ENCODE data around the gene COL18A1.

Gene COL18A1

DNA sequence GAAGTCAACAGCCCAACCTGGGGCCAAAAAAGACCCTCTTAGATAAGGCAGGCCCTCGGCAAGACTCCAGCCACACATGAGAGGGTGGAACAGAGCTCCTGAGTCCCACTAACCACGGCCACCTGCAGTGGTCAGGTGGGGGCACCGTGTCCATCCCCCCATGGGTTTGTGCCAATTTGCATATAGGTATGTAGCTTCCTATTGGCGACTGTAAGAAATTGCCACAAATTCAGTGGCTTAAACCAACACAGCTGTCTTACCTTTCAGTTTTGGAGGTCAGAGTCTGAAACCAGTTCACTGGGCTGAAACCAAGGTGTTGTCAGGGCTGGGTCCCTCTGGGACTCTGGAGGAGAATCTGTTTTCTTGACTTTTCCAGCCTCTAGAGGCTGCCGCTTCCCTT lies 59.3 kb downstream of the COL18A1 start:
- H3K27me3 ChIP-seq (replicated peaks; ENCODE audit: control insufficient read depth, insufficient read depth, low read length, poor library complexity, severe bottlenecking) = no peaks in the 10 kb centered on the region
- H3K27ac ChIP-seq (ENCODE audit: insufficient read depth, low read length, poor library complexity, severe bottlenecking) = no peak overlapping the region
- no peaks in the 10 kb centered on the region for H3K4me1 ChIP-seq (ENCODE audit: control insufficient read depth, insufficient read depth, low read length, poor library complexity, severe bottlenecking)
- H3K36me3 ChIP-seq (ENCODE audit: control insufficient read depth, insufficient read depth, low read length) = no peaks in the 10 kb centered on the region
- no peak overlapping the region for H3K4me3 ChIP-seq (ENCODE audit: insufficient read depth, low read depth, low read length, poor library complexity, severe bottlenecking)
- no peak for DNase-seq
- no peaks in the 10 kb centered on the region for H3K9me3 ChIP-seq (ENCODE audit: control insufficient read depth, low read length)

DNA sequence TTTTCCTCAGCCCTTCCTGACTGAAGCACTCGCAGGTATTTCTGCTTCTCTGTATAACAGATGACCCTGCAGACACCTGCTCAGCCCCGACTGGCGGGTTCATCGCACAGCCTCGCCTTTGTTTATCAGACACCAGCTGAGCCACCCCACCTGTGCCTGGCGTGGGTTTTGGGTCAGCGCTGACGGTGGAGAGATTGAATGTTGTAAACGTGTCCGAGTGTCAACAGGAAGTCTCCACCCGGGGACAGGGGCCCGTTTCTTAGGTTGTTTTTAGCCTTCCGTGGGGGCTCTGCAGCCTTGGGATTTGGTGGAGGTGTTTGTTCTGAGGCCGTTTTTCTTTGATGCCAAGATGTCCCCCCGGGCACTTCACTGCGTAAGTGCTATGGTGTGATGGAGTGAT lies 60.1 kb downstream of the COL18A1 start:
- no peaks in the 10 kb centered on the region for H3K36me3 ChIP-seq (ENCODE audit: control insufficient read depth, insufficient read depth, low read length)

DNA sequence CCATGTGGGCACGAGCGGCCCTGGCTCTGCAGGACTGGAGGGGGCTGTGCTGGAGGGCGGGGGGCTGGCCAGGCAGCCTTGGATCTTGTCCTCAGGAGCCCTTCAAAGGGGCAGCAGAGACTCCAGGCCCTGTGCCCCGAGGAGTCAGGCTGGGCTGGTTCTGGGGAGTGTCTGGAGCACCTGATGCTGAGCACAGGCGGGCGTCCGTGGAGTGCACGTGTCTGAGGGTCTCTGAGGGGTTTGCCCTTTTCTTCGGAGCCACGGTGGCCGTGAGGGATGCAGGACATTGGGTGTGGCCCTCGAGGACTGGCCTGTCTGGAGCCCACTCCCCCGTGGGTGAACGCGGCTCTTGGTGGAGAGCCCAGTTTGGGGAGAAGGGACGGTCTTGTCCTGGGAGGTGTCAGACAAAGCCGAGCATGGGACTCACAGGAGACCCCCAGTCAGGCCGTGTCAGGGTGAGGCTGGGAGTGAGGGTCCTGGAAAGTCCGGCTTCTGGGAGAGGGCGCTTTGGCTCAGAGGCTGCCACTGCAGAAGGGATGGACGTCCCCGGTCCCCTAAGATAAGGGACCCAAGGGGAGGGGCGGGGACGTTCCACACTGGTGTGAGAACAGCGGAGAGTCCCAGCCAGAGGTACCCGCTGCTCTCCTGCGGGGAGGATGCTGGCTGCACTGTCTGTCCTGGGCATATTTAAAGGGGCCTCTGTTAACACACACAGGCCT lies 60.8 kb downstream of the COL18A1 start:
- Histone ChIP-seq H3K4me1 (ENCODE audit: control insufficient read depth, insufficient read depth, low read length, poor library complexity, severe bottlenecking) (no peaks in the 10 kb centered on the region), H3K27ac (ENCODE audit: insufficient read depth, low read length, poor library complexity, severe bottlenecking) (no peak overlapping the region), H3K27me3 (replicated peaks; ENCODE audit: control insufficient read depth, insufficient read depth, low read length, poor library complexity, severe bottlenecking) (no peaks in the 10 kb centered on the region)

More for the DNA sequence above, 60.1 kb downstream of the COL18A1 start:
- H3K27ac ChIP-seq (ENCODE audit: insufficient read depth, low read length, poor library complexity, severe bottlenecking) = no peak overlapping the region
- H3K4me3 ChIP-seq (ENCODE audit: insufficient read depth, low read depth, low read length, poor library complexity, severe bottlenecking) = no peak overlapping the region
- no peaks in the 10 kb centered on the region for H3K27me3 ChIP-seq (replicated peaks; ENCODE audit: control insufficient read depth, insufficient read depth, low read length, poor library complexity, severe bottlenecking)
- DNase-seq = no peak
- no peaks in the 10 kb centered on the region for H3K9me3 ChIP-seq (ENCODE audit: control insufficient read depth, low read length)
- no peaks in the 10 kb centered on the region for H3K4me1 ChIP-seq (ENCODE audit: control insufficient read depth, insufficient read depth, low read length, poor library complexity, severe bottlenecking)

DNA sequence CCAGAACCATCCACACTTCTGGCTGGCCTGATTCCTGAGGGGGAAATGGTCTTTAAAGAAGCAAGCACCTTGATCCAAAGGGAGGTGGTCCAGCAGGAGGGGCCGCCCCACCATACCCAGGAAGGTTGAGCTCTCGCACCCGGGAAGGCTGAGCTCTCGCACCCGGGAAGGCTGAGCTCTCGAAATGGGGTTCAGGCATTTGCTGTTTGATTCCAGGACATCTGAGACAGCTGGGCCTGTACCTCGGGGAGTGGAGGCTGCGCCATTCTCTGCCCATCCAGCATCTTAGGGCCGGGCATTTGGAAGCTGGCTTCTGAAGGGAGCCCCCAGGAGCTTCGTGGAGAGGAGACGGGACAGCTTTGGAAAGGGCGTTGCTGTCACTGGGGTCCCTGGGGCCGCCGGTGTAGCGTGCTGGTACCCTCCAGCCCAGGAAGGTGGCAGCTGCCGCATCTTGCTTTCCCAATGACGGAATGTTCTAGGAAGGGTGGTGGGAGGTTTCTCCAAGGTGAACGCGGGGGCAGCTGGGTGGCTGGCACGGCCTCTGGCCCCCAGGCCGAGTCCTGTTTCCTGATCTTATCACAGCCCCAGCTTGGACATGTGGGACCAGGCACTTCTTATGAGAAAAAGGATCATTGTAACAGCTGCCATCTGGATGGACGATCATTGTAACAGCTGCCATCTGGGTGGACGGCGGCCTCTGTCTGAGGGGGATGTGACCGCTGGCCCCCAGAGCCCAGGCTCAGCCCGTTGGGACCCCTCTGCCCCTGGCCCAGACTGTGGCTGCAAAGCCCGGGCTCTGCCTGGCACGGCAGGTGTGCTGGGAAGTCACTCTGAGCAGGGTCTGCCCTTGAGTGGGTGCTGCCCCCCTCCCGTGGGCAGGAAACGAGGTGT lies 61.6 kb downstream of the COL18A1 start:
- no peak overlapping the region for H3K27ac ChIP-seq (ENCODE audit: insufficient read depth, low read length, poor library complexity, severe bottlenecking)

More for the DNA sequence above, 60.8 kb downstream of the COL18A1 start:
- Histone ChIP-seq H3K36me3 (ENCODE audit: control insufficient read depth, insufficient read depth, low read length) (no peaks in the 10 kb centered on the region), H3K4me3 (ENCODE audit: insufficient read depth, low read depth, low read length, poor library complexity, severe bottlenecking) (no peak overlapping the region), H3K9me3 (ENCODE audit: control insufficient read depth, low read length) (no peaks in the 10 kb centered on the region)
- no peak for DNase-seq

DNA sequence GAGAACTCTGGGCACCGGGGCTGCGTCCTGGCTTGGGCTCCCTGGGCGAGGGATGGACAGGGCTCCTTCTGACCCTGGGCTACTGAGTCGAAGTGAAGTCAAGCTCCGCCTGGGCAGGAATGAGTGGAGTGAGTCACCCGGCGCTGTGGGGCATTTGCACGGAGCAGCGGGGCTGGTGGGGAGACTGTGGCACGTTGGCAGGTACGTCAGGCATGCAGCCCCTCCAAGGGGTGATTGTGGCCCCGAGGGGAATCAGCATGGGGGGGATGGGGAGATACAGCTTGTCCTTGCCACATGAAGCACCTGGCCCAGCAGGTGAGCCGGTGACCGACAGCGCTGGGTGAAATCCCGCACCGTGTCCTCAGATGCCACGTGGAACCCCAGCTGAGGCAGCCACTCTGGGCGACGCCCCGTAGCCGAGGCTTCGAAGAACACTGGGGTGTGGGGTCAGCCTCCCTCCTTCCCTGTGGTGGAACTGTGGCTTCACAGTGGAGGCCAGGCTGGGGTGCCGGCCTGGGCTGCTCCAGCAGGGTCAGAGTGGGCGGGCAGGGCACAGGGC lies 62.3 kb downstream of the COL18A1 start:
- H3K27me3 ChIP-seq (replicated peaks; ENCODE audit: control insufficient read depth, insufficient read depth, low read length, poor library complexity, severe bottlenecking) = no peaks in the 10 kb centered on the region
- no peak for DNase-seq
- no peak overlapping the region for H3K27ac ChIP-seq (ENCODE audit: insufficient read depth, low read length, poor library complexity, severe bottlenecking)
- no peaks in the 10 kb centered on the region for H3K9me3 ChIP-seq (ENCODE audit: control insufficient read depth, low read length)
- no peaks in the 10 kb centered on the region for H3K36me3 ChIP-seq (ENCODE audit: control insufficient read depth, insufficient read depth, low read length)
- no peak overlapping the region for H3K4me3 ChIP-seq (ENCODE audit: insufficient read depth, low read depth, low read length, poor library complexity, severe bottlenecking)
- H3K4me1 ChIP-seq (ENCODE audit: control insufficient read depth, insufficient read depth, low read length, poor library complexity, severe bottlenecking) = peaks cover 6% of the 10 kb centered on the region

More for the DNA sequence above, 61.6 kb downstream of the COL18A1 start:
- Histone ChIP-seq H3K9me3 (ENCODE audit: control insufficient read depth, low read length) (no peaks in the 10 kb centered on the region), H3K27me3 (replicated peaks; ENCODE audit: control insufficient read depth, insufficient read depth, low read length, poor library complexity, severe bottlenecking) (no peaks in the 10 kb centered on the region), H3K36me3 (ENCODE audit: control insufficient read depth, insufficient read depth, low read length) (no peaks in the 10 kb centered on the region), H3K4me3 (ENCODE audit: insufficient read depth, low read depth, low read length, poor library complexity, severe bottlenecking) (no peak overlapping the region), H3K4me1 (ENCODE audit: control insufficient read depth, insufficient read depth, low read length, poor library complexity, severe bottlenecking) (peaks cover 6% of the 10 kb centered on the region)
- no peak for DNase-seq

DNA sequence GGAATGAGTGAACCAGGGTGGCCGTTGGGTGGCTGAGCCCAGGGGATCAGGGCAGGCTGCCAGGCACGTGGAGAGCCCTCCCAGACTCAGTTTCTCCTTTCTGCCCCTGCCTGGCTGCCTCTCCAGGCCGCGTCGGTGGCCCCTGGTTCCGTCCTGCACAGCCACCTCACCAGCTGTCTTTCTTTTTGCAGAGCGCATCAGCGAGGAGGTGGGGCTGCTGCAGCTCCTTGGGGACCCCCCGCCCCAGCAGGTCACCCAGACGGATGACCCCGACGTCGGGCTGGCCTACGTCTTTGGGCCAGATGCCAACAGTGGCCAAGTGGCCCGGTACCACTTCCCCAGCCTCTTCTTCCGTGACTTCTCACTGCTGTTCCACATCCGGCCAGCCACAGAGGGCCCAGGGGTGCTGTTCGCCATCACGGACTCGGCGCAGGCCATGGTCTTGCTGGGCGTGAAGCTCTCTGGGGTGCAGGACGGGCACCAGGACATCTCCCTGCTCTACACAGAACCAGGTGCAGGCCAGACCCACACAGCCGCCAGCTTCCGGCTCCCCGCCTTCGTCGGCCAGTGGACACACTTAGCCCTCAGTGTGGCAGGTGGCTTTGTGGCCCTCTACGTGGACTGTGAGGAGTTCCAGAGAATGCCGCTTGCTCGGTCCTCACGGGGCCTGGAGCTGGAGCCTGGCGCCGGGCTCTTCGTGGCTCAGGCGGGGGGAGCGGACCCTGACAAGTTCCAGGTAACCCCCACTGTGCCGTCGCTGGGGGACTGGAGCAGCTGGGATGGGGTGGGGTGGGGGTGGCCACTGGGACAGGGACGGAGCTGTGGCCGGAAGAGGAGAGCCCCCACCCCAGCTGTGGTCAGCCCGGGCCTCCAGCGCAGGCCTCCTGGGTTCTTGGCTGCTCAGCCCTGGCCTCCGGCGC lies 63.3 kb downstream of the COL18A1 start:
- DNase-seq = no peak
- Histone ChIP-seq H3K9me3 (ENCODE audit: control insufficient read depth, low read length) (no peaks in the 10 kb centered on the region), H3K36me3 (ENCODE audit: control insufficient read depth, insufficient read depth, low read length) (no peaks in the 10 kb centered on the region), H3K27me3 (replicated peaks; ENCODE audit: control insufficient read depth, insufficient read depth, low read length, poor library complexity, severe bottlenecking) (no peaks in the 10 kb centered on the region), H3K4me1 (ENCODE audit: control insufficient read depth, insufficient read depth, low read length, poor library complexity, severe bottlenecking) (peaks cover 6% of the 10 kb centered on the region), H3K4me3 (ENCODE audit: insufficient read depth, low read depth, low read length, poor library complexity, severe bottlenecking) (no peak overlapping the region), H3K27ac (ENCODE audit: insufficient read depth, low read length, poor library complexity, severe bottlenecking) (no peak overlapping the region)

DNA sequence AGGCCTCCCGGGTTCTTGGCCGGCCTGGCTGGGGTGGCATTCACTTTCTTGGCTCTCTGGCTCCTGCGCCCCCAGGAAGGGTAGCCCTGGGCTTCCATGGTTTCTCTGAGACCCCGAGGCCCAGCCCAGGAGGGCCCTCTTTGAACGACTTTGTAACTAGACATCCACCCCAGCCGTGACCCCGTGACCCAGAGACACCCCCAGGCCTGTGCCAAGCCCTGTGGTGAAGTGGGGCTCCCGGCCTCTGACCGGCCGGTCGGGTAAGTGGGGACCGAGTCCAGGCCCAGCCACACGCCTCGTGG lies 64.0 kb downstream of the COL18A1 start:
- H3K27ac ChIP-seq (ENCODE audit: insufficient read depth, low read length, poor library complexity, severe bottlenecking) = no peak overlapping the region
- no peak overlapping the region for H3K4me3 ChIP-seq (ENCODE audit: insufficient read depth, low read depth, low read length, poor library complexity, severe bottlenecking)
- no peaks in the 10 kb centered on the region for H3K36me3 ChIP-seq (ENCODE audit: control insufficient read depth, insufficient read depth, low read length)
- H3K9me3 ChIP-seq (ENCODE audit: control insufficient read depth, low read length) = no peaks in the 10 kb centered on the region
- no peak for DNase-seq
- H3K27me3 ChIP-seq (replicated peaks; ENCODE audit: control insufficient read depth, insufficient read depth, low read length, poor library complexity, severe bottlenecking) = no peaks in the 10 kb centered on the region
- H3K4me1 ChIP-seq (ENCODE audit: control insufficient read depth, insufficient read depth, low read length, poor library complexity, severe bottlenecking) = peaks cover 6% of the 10 kb centered on the region

DNA sequence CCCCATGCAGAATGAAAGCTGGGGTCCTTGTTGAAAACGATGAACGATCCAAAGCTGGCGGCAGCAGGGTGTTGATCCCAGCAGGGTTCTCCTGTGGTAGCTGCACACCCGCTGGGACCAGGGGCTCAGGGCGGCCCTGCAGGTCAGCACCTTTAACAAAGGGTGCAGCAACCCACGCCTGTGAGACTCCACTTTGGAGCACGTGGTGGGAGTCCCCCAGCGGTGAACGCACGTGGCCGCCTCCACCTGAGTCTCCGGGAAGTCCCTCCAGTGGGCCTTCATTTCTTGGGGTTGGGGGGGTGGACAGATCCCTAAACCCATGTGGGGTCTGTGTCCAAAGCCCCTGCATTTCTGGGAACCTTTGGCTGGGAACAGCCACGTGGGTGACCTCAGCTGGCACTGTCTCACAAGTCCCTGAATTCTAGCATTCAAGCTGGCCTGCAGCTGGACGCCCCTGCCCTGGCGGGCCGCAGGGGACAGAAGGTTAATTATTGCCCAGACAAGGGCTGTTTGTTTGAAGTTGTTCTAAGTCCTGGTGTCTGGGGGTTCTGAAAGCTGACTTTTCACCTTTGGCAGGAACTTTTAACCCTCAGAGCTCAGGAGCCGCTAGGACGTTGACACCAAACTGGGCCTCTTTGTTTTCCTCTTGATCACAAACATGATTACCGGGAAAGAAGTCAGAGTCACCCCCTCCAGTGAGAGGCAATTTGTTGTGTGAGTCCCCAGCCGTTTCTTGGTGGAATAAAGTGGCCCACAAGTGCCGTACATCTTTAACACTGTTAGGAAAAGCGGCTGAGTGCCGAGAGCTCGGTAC lies 64.5 kb downstream of the COL18A1 start:
- no peaks in the 10 kb centered on the region for H3K9me3 ChIP-seq (ENCODE audit: control insufficient read depth, low read length)
- H3K4me3 ChIP-seq (ENCODE audit: insufficient read depth, low read depth, low read length, poor library complexity, severe bottlenecking) = no peak overlapping the region
- no peak overlapping the region for H3K27ac ChIP-seq (ENCODE audit: insufficient read depth, low read length, poor library complexity, severe bottlenecking)
- no peaks in the 10 kb centered on the region for H3K36me3 ChIP-seq (ENCODE audit: control insufficient read depth, insufficient read depth, low read length)
- H3K27me3 ChIP-seq (replicated peaks; ENCODE audit: control insufficient read depth, insufficient read depth, low read length, poor library complexity, severe bottlenecking) = no peaks in the 10 kb centered on the region
- H3K4me1 ChIP-seq (ENCODE audit: control insufficient read depth, insufficient read depth, low read length, poor library complexity, severe bottlenecking) = peaks cover 6% of the 10 kb centered on the region
- DNase-seq = no peak

DNA sequence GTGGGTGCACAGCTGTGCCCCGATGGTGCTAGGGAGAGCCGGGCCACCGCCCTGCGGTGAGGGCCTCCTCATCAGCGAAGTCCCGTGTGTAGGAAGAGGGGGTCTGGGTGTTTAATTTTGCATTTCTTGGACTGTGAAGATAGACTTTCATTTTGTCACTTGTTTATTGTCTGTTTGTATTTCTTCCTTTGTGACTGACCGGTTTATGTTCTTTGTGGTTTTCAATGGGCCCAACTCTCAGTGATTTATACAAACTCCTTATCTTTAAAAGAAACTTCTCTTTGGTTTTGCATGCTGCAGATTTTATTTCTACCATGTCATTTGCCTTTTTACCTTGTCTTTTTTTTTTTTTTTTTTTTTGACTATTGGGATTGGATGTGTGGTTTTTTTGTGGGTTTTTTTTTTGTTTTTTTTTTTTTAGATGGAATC lies 65.1 kb downstream of the COL18A1 start:
- no peaks in the 10 kb centered on the region for H3K27me3 ChIP-seq (replicated peaks; ENCODE audit: control insufficient read depth, insufficient read depth, low read length, poor library complexity, severe bottlenecking)
- no peaks in the 10 kb centered on the region for H3K36me3 ChIP-seq (ENCODE audit: control insufficient read depth, insufficient read depth, low read length)
- no peak overlapping the region for H3K4me3 ChIP-seq (ENCODE audit: insufficient read depth, low read depth, low read length, poor library complexity, severe bottlenecking)
- H3K27ac ChIP-seq (ENCODE audit: insufficient read depth, low read length, poor library complexity, severe bottlenecking) = no peak overlapping the region
- peaks cover 6% of the 10 kb centered on the region for H3K4me1 ChIP-seq (ENCODE audit: control insufficient read depth, insufficient read depth, low read length, poor library complexity, severe bottlenecking)
- no peak for DNase-seq
- no peaks in the 10 kb centered on the region for H3K9me3 ChIP-seq (ENCODE audit: control insufficient read depth, low read length)

Measured in effector memory CD4-positive, alpha-beta T cell (primary cell).